Neural cell (in vitro differentiated cells): Measurements from ENCODE around the gene SEMA4B. TPM values are rescaled to one million over a fixed set of nuclear protein-coding genes. Genes with fewer than 3 reads are reported as not detected.
A peak's percentile ranks its signal among the peaks of the same experiment; 100 is the strongest.

Source experiments
- H2AFZ ChIP-seq: fragments of 200-600, 300-800 bp; sonication (generic), shearing (Covaris generic); 2 replicates; pipeline ENCODE4 v1.6.0; 2014; ENCODE audit warnings: low read depth, mild to moderate bottlenecking, antibody characterized with exemption, low read length, moderate library complexity
- H3F3A ChIP-seq: fragments of 200-600 bp; shearing (Covaris generic); 2 replicates; pipeline ENCODE4 v1.6.1; 2016; ENCODE audit warnings: mild to moderate bottlenecking, moderate library complexity, mixed read lengths, antibody characterized with exemption, low read length; ENCODE audit not compliant: insufficient read depth, poor library complexity, severe bottlenecking
- H3K27ac ChIP-seq: fragments of 200-600, 300-800 bp; sonication (generic), shearing (Covaris generic); 2 replicates; pipeline ENCODE4 v1.5.1; 2014; ENCODE audit warnings: mild to moderate bottlenecking, low read length, moderate library complexity
- H3K27me3 ChIP-seq: fragments of 300-800, 200-600 bp; sonication (generic), shearing (Covaris generic); 2 replicates; pipeline ENCODE4 v1.6.0; 2014; ENCODE audit warnings: mild to moderate bottlenecking, low read depth, low read length, moderate library complexity; ENCODE audit not compliant: insufficient read depth
- H3K36me3 ChIP-seq: fragments of 300-800, 200-600 bp; sonication (generic), shearing (Covaris generic); 2 replicates; pipeline ENCODE4 v1.5.1; 2014; ENCODE audit warnings: mild to moderate bottlenecking, antibody characterized with exemption, low read length, moderate library complexity; ENCODE audit not compliant: insufficient read depth
- H3K4me2 ChIP-seq: fragments of 300-800, 200-600 bp; sonication (generic), shearing (Covaris generic); 2 replicates; pipeline ENCODE4 v1.6.0; 2014; ENCODE audit warnings: mild to moderate bottlenecking, low read length
- H3K4me3 ChIP-seq: fragments of 300-800, 200-600 bp; sonication (generic), shearing (Covaris generic); 2 replicates; pipeline ENCODE4 v1.5.1; 2014; ENCODE audit warnings: mild to moderate bottlenecking, low read length, moderate library complexity
- H3K79me2 ChIP-seq: fragments of 200-600 bp; shearing (Covaris generic); replicated peaks from 2 replicates; pipeline ENCODE4 v1.6.0; 2014; ENCODE audit warnings: mild to moderate bottlenecking, low read length, moderate library complexity; ENCODE audit not compliant: insufficient read depth
- H3K9ac ChIP-seq: fragments of 300-800, 200-600 bp; sonication (generic), shearing (Covaris generic); 2 replicates; pipeline ENCODE4 v1.6.1; 2016; ENCODE audit warnings: mild to moderate bottlenecking, low read length, mixed read lengths
- H3K9me2 ChIP-seq: fragments of 200-600 bp; shearing (Covaris generic); 2 replicates; pipeline ENCODE4 v1.6.1; 2016; ENCODE audit warnings: mild to moderate bottlenecking, low read length, mixed read lengths; ENCODE audit not compliant: insufficient read depth
- H3K9me3 ChIP-seq: fragments of 200-600, 300-800 bp; sonication (generic), shearing (Covaris generic); 2 replicates; pipeline ENCODE4 v1.6.1; 2016; ENCODE audit warnings: mild to moderate bottlenecking, mixed run types, low read length, moderate library complexity, mixed read lengths
- H4K20me1 ChIP-seq: fragments of 200-600 bp; shearing (Covaris generic); 2 replicates; pipeline ENCODE4 v1.6.1; 2016; ENCODE audit warnings: mild to moderate bottlenecking, mixed run types; ENCODE audit not compliant: insufficient read depth
- CTCF ChIP-seq: fragments of 450-650 bp; IDR thresholded peaks from 2 replicates; pipeline ENCODE4 v1.5.1; 2014; ENCODE audit warnings: antibody characterized with exemption, mild to moderate bottlenecking, moderate library complexity; ENCODE audit not compliant: poor library complexity, severe bottlenecking
- EP300 ChIP-seq: fragments of 450-650 bp; conservative IDR thresholded peaks from 2 replicates; pipeline ENCODE4 v1.6.1; 2014; ENCODE audit warnings: antibody characterized with exemption, mild to moderate bottlenecking, moderate library complexity; ENCODE audit not compliant: poor library complexity, severe bottlenecking
- EZH2 ChIP-seq: fragments of 200-600, 300-800 bp; shearing (Covaris generic), sonication (generic); IDR thresholded peaks from 2 replicates; pipeline ENCODE4 v1.6.1; 2014; ENCODE audit warnings: antibody characterized with exemption, low read length, borderline replicate concordance, mild to moderate bottlenecking; ENCODE audit not compliant: insufficient read depth, poor library complexity, severe bottlenecking
- POLR2AphosphoS5 ChIP-seq: IDR thresholded peaks from 2 replicates; pipeline ENCODE4 v1.6.1; 2012
- RAD21 ChIP-seq: fragments of 450-650 bp; conservative IDR thresholded peaks from 2 replicates; pipeline ENCODE4 v1.6.1; 2014; ENCODE audit warnings: antibody characterized with exemption, mild to moderate bottlenecking, moderate library complexity
- REST ChIP-seq: IDR thresholded peaks from 2 replicates; pipeline ENCODE4 v1.6.1; 2012; ENCODE audit warnings: borderline replicate concordance
- SMC3 ChIP-seq: fragments of 450-650 bp; conservative IDR thresholded peaks from 2 replicates; pipeline ENCODE4 v1.6.1; 2014; ENCODE audit warnings: antibody characterized with exemption, mild to moderate bottlenecking, moderate library complexity; ENCODE audit not compliant: poor library complexity
- TAF1 ChIP-seq: IDR thresholded peaks from 2 replicates; pipeline ENCODE4 v1.6.1; 2012; ENCODE audit warnings: low read depth
- polyA plus RNA-seq: library from polyadenylated mRNA; depleted of rRNA; stranded (reverse); fragments of >200 nt; gene quantifications from 2 replicates; pipeline ENCODE4 v1.2.3, GENCODE V29; 2014

Gene SEMA4B
- polyA plus RNA-seq, 1 donor from 2014 or later, result 11.0 TPM

DNA sequence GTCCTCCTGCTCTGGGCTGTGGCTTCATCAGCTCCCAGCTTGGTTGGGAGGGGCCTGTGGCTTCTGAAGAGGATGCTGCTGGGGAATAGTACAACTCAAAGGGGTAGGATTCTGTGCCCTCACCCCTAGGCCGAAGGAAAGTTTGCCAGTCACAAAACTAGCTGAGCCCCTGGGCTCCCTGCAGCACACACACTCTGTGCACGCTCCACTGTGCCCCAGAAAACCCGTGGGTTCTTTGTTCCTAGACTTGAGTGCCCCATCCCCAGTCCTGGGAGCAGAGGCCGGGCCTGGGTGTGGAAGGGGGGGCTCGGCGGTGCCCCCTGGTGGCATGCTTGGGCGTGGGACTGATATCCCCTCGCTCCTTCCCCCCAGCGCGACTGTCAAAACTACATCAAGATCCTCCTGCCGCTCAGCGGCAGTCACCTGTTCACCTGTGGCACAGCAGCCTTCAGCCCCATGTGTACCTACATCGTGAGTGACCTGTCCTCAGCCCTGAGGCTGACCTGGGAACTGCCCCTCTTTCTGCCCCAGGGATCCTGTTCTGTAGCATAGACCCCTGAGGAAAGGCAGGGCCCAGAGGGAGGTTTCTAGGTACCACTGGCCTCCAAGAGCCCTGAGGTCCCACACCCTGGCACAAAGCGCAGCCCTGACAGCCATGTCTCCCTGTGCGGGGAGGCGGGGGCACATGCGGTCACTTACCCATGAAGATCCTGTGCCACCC is 18.5 kb downstream of the SEMA4B start:
- H3K4me2 ChIP-seq, result no peak overlapping the region
- no peaks in the 10 kb centered on the region for H3K27me3 ChIP-seq
- H2AFZ ChIP-seq, result no peak overlapping the region
- H3K9me3 ChIP-seq, result no peaks in the 10 kb centered on the region
- H3K9me2 ChIP-seq, result no peaks in the 10 kb centered on the region
- no peak overlapping the region for H3K4me3 ChIP-seq
- no peaks in the 10 kb centered on the region for H4K20me1 ChIP-seq
- H3K36me3 ChIP-seq, result no peaks in the 10 kb centered on the region
- no peak overlapping the region for H3K27ac ChIP-seq
- H3K79me2 ChIP-seq, result peaks cover 4% of the 10 kb centered on the region
- H3K9ac ChIP-seq, result no peak overlapping the region
- H3F3A ChIP-seq, result no peaks in the 10 kb centered on the region
- TF ChIP-seq POLR2AphosphoS5 (no peak), EZH2 (no peak), SMC3 (peak; percentile 41), EP300 (no peak), CTCF (peak; percentile 36), REST (no peak), TAF1 (no peak), RAD21 (peak; percentile 23)

GRCh38 chr15:90221246-90221900 is 20.2 kb downstream of the SEMA4B start:
- Histone ChIP-seq H3K9ac (no peak overlapping the region), H2AFZ (no peak overlapping the region), H3K4me3 (no peak overlapping the region), H3K36me3 (no peaks in the 10 kb centered on the region), H4K20me1 (no peaks in the 10 kb centered on the region), H3K9me3 (no peaks in the 10 kb centered on the region), H3K79me2 (no peaks in the 10 kb centered on the region), H3K9me2 (no peaks in the 10 kb centered on the region), H3F3A (no peaks in the 10 kb centered on the region), H3K27ac (no peak overlapping the region), H3K27me3 (no peaks in the 10 kb centered on the region), H3K4me2 (no peak overlapping the region)
- TF ChIP-seq POLR2AphosphoS5 (no peak), CTCF (peak; percentile 31), RAD21 (peak; percentile 20)
